ENCODE measurements around the gene ANKRD55.

DNA sequence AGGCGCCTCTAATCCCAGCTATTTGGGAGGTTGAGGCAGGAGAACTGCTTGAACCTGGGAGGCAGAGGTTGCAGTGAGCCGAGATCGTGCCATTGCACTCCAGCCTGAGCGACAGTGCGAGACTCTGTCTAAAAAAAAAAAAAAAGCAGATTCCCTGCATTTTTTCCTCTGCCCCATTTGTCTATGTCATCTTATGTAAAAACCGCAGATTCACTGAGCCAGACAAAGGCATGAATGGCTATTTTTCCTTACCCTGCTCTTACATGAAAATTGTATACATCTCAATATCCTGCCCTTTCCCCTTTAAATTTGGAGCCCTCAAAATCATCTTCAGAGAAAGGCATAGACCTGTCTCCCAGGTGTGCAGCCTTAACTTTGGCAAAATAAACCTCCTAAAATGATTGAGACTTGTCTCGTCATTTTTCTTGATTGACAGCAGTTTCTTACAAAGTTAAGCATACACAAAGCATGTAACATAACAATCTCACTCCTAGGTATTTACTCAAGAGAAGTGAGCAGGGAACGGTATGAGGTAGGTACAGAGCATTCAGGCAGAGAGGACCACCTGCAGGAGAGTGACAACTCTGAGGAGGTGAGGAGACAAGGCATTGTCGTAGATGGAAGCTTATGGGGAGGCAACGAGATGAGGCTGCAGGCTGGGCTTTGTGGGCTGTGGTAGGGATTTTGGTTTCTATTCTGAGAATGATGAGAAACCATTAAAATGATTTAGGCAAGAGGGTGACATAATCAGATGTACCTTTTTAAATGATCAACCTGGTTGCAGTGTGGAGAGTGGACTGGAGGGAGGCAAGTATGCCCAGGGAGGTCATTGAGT, 172.6 kb downstream of the ANKRD55 start:
- TF ChIP-seq CTCF (conservative IDR thresholded peaks at IDR 0.05) = no peak
- no peak for TF ChIP-seq EZH2 (IDR thresholded peaks at IDR 0.05; ENCODE audit: low read depth)

Data from PC-9 (cell line).